Hepatocyte (in vitro differentiated cells): ENCODE measurements around the gene CNTNAP2.

ENCODE experiments used
- EZH2 ChIP-seq: fragments of 200-600 bp; sonication (generic); IDR thresholded peaks from 2 replicates; pipeline ENCODE4 v1.6.1; 2016; ENCODE audit warnings: antibody characterized with exemption, mild to moderate bottlenecking, borderline replicate concordance
- EZH2phosphoT487 ChIP-seq: fragments of 200-600 bp; sonication (generic); IDR thresholded peaks from one replicate; pipeline ENCODE4 v1.6.1; 2018; ENCODE audit warnings: antibody characterized with exemption, mild to moderate bottlenecking, low read depth, moderate library complexity; ENCODE audit not compliant: unreplicated experiment, severe bottlenecking
- TF ChIP-seq, protein P1 (sequence below): fragments of 200-600 bp; sonication (generic); IDR thresholded peaks from 2 replicates; pipeline ENCODE4 v1.5.1; 2016; ENCODE audit warnings: antibody characterized with exemption, mild to moderate bottlenecking; ENCODE audit not compliant: poor library complexity

DNA sequence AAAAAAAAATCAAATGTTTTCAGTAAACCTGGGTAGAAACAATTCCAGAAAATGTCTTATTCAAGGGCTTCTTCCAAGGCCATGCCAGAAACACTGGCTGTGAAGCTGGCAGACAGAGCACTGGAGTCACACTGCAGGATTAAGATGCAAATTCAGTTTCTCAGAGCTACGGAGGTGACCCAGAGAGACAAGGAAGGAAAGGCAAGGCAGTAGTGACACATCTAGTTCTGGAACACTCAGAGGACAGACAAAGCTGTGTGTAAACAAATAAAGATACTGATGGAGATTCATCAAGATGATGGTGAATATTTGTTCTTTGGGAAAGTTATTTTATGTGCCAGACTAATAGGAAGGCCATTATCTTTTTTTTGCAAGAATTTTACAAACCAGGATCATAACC, 1865.7 kb downstream of the CNTNAP2 start:
- TF ChIP-seq, protein P1, sequence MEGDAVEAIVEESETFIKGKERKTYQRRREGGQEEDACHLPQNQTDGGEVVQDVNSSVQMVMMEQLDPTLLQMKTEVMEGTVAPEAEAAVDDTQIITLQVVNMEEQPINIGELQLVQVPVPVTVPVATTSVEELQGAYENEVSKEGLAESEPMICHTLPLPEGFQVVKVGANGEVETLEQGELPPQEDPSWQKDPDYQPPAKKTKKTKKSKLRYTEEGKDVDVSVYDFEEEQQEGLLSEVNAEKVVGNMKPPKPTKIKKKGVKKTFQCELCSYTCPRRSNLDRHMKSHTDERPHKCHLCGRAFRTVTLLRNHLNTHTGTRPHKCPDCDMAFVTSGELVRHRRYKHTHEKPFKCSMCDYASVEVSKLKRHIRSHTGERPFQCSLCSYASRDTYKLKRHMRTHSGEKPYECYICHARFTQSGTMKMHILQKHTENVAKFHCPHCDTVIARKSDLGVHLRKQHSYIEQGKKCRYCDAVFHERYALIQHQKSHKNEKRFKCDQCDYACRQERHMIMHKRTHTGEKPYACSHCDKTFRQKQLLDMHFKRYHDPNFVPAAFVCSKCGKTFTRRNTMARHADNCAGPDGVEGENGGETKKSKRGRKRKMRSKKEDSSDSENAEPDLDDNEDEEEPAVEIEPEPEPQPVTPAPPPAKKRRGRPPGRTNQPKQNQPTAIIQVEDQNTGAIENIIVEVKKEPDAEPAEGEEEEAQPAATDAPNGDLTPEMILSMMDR, result no peak
- TF ChIP-seq EZH2 (no peak), EZH2phosphoT487 (no peak)
